DMS53 (cell line): ENCODE data around the gene NUAK2.

Experiments used
- DNase-seq: peaks from one replicate; lab custom pipeline; 2025; lab: John Stamatoyannopoulos, UW

NUAK2 gene

DNA sequence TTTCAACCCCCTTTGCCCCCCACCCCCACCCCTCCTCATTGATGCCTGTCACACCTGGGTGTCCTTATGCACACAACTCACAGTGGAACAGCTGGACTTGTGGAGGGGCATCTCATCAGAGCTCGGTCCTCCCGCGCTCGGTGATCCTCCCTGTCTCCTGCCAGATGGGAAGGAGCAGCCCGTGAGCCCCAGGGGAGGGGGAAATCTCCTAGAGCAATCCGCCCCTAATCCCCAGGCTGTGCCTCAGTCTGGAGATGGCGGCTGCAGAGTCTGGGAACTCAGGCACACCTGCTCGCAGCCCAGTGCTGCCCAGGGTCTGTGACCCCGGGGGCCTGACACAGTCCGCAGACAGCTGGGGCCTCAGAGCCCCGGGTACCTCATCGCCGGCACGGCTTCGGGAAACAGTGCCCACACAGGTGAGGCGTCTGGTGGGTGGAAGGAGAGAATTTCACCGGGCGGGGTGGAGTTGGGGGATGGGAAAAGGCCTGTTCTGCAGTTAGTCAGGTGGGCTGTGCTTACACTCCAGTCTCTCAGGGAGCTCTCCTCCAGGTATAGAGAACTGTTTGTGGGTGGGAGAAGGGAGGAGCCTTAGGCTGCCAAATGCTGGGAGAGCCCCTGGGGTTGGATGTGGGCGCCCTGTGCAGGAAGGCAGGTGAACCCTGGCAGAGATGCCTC lies 64.5 kb downstream of the NUAK2 start:
- no peak for DNase-seq

DNA sequence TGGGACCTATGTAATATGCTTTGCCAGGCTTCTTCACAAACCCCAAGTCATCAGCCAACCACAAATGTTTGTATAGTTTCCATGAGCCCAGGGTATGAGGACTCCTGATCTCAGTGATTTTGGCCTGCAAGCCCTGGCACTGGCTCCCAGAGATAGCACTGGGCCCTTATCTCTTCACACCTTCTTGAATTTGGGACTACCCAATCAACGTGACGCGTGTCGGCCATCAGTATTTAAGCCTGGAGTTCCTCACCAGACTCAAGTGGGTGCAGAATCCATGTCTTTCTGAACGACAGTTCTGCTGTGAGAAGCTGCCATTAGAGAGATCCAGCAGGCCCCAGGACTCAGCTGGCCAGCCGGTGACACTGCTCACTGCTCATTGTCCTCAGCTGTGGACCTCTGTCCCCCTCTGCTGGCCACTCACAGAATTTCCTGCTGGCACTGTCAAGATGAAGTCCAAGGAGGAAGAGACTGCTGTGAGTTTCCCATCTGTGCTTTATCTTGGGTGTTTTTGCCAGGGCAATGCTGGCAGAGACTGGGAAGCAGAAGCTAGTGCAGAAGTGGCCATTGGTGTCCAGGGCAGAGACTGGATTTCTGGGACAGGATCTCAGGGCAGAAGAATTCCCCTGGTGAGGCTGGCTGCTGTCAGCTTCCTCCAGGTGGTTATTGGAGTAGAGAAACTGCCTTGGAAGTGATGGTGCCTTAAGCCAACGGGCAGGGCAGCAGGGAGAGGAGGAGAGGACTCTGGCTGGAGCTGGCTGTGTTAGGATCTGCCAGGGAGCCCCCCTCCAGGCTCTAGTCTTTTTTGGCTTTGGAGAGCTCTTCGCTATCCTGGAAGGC lies 65.4 kb downstream of the NUAK2 start:
- peak; percentile 92 for DNase-seq
